Cardiac fibroblast (primary cell): ENCODE results near the gene SLFNL1.

ENCODE experiments used
- DNase-seq, 2 donors: peaks; one replicate each; pipeline versions ENCODE4 v3.0.0 to v3.0.0-alpha.2; 2010; ENCODE audit warnings: low read depth in 2 of 2
- H3K4me3 ChIP-seq, 2 donors: replicated peaks in 1 of 2; 1 replicate in 1 of 2; 2 replicates in 1 of 2; pipeline ENCODE4 v1.5.1; 2011; ENCODE audit warnings: low read depth in 2 of 2, low read length in 2 of 2, mild to moderate bottlenecking in 2 of 2, moderate library complexity in 1 of 2
- TF ChIP-seq, protein P1 (sequence below): IDR thresholded peaks from one replicate; pipeline ENCODE4 v1.5.1; 2011; ENCODE audit warnings: low read depth, mild to moderate bottlenecking, low read length, inconsistent platforms

The SLFNL1 gene

DNA sequence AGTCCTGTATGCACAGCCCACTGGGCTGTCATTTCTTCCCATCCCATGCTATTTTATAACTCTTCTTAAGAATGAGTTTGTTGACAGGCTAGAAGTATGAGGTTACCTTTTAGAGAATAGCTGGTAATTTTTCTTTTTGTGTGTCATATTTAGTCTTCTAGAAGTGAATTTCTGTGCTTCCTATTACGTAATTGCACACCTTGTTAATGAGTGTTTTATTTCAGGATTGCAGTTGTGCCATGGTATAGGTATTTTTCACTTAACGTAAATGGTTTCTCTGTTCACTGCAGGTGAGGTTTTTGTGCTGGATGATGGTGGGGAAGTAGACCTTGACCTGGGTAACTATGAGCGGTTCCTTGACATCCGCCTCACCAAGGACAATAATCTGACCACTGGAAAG lies 37.0 kb downstream of the SLFNL1 start:
- no peak for DNase-seq
- TF ChIP-seq, protein P1, sequence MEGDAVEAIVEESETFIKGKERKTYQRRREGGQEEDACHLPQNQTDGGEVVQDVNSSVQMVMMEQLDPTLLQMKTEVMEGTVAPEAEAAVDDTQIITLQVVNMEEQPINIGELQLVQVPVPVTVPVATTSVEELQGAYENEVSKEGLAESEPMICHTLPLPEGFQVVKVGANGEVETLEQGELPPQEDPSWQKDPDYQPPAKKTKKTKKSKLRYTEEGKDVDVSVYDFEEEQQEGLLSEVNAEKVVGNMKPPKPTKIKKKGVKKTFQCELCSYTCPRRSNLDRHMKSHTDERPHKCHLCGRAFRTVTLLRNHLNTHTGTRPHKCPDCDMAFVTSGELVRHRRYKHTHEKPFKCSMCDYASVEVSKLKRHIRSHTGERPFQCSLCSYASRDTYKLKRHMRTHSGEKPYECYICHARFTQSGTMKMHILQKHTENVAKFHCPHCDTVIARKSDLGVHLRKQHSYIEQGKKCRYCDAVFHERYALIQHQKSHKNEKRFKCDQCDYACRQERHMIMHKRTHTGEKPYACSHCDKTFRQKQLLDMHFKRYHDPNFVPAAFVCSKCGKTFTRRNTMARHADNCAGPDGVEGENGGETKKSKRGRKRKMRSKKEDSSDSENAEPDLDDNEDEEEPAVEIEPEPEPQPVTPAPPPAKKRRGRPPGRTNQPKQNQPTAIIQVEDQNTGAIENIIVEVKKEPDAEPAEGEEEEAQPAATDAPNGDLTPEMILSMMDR, result no peak

DNA sequence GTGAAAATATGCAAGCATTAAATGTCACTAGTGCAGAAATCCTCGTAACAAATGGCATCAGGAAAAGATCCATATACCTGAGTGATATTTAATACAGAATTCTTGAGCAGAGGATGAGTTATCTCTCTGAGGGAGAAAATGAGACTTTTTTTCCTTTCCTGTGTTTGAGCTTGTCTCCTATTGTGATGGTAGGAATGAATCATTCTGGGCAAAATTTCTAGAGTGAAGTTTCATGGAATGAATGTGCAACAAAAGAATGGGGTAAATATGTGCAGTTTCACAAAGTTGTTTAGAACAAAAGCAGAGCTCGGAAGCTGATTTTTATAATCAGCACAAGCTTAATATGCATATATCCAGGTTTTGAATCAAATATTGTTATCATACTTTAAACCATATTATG lies 37.5 kb downstream of the SLFNL1 start:
- TF ChIP-seq, protein P1, result no peak
- DNase-seq, result peak; percentile 36 to 79
- H3K4me3 ChIP-seq, result no peak overlapping the region

More for the DNA sequence above, 37.0 kb downstream of the SLFNL1 start:
- no peak overlapping the region for H3K4me3 ChIP-seq

DNA sequence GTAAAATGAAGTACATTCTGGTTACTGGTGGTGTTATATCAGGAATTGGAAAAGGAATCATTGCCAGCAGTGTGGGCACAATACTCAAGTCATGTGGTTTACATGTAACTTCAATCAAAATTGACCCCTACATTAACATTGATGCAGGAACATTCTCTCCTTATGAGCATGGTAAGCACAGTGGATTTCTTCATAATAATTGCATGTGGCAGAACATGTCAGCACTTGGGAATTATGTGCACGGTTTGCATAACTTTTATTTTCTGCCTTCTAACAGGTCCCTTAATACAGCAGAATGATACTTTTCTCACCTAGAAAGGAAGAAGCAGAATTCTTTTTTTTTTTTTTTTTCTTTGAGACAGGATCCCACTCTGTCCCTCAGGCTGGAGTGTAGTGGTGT lies 38.2 kb downstream of the SLFNL1 start:
- TF ChIP-seq, protein P1, result no peak

DNA sequence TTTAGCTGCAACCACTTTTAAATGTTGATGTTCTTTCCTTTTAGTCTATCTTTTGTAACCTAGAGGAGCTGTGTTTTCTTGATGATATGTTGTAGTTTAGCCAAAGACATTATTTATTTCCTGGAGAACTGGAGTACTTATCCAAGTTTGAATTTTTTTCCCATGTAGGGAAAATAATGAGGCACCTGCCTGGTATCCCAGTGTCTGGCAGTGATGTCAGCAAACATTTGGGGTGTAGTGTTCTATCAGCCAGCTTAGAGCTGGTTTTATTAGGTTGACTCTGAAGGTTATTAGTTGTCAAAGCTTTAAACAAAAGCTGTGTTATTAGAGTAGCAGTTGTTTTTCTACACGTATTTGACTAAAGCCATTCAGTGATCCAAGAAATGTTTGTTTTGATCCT lies 38.8 kb downstream of the SLFNL1 start:
- no peak overlapping the region for H3K4me3 ChIP-seq
- TF ChIP-seq, protein P1, result no peak
- DNase-seq, result no peak

More for the DNA sequence above, 38.2 kb downstream of the SLFNL1 start:
- DNase-seq, result peak in 1 of 2 donors; percentile 20
- H3K4me3 ChIP-seq, result no peak overlapping the region

DNA sequence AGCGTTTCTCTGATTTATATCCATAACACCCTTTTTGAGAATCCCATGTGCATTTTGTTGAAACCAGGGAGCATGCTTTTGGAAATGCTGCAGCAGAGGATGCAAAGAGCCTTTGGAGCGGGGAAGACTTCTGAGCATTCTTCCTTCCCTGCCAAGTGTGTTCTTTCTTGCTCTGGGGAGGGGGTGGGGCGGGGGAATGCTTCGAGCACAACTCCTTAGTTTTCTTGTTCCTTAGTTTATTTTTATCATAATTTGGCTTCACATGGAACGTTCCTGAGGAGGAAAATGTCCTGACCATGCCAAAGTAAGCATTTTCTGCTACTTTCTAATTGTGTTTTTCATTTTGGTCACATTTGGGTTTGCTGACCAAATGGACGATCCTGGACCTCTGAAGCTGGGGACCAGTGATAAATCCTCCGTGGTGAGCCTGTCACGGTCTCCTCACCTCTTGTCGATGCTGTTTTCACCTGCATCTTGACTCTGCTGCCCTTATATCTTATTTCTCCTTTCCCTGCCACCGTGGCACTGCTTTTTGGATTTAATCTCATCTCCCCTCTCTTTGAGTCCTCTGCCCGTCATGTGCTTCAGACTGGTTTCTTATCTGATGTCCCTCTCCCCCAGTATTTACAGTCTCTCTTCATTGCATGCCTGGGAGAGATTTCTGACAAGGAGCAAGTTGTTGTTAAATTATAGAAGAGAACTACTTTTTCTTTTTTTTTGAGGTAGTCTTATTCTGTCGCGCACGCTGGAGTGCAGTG lies 39.7 kb downstream of the SLFNL1 start:
- peak overlapping the region in 1 of 2 donors; percentile 76 for H3K4me3 ChIP-seq
- peak; percentile 29 to 64 for DNase-seq
- TF ChIP-seq, protein P1, result no peak

DNA sequence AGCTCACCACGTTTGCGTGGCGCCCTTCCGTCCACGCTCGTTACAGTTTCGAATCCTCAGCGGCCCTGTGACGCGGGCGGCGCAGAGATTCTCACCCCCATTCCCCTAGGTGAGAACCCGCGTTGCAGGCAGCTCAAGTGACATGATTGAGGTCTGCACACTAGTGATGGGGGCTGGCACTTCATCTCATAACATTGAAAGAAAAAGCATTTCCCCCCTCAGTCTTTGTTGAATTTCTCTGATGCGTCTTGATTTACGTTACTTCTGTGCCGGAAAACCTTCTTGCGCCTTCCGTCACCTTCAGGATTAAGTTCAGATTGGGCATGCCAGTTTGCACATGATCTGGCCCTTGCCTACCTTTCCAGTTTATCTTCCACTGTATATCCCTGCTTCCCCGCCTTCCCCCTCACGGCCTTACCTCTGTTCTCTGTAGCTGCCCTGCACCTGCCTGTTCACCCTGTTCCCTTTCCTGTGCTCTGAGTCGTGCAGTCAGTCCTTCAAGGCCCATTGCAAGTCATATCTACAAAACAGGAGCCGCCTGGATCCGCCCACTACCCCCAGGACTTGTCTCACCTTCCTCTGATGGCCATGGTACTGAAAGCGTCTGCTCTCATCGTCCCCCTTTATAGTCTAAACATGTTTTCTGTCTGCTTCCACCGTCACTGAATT lies 40.9 kb downstream of the SLFNL1 start:
- peak overlapping the region; percentile 72 to 76 for H3K4me3 ChIP-seq
- DNase-seq, result peak in 1 of 2 donors; percentile 53
- TF ChIP-seq, protein P1, result no peak
